Inflammatory macrophage treated with lipopolysaccharide for 4 hours (primary cell): ENCODE data around the gene VPS72.

Experiments
- DNase-seq: peaks from one replicate; pipeline ENCODE4 v3.0.0-alpha.2; 2020

The VPS72 gene

DNA sequence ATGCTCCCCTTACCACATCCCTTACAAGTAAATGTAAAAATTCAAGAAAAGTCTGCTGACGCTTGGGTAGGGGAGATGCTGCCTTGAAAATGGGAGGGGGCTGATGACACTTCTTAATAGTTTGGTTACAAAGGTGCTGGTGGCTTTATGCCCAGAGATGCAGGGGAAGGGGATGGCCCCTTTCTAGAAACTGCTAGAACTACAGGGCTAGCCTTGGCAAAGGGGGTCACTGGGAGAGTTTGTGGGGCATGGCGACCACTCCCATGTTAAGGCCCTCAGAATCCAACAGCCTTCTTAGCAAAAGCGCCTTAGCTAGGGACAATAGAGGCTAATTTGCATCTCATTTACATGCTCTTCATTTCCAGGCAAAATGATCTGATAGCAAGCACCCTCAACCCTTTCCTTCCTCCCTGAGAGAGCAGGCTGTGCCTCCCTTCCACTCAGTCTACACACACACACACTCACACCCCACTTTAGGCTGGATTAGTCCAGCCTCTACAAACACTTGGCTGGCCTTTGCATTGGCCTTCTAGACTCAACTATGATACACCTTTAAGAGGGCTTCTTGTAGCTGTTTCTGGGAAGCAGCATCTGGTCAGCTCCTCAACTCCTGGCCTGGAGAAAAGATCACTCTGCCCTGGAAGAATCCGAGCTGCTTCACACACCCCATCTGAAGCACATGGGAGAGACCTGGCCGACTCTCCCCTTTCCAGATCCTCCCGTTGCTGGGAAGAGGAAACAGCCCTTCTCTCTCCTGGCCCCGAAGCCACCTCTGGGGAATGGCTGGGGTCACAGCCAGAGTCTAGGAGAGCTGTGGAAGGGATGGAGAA, 45.3 kb downstream of the VPS72 start:
- DNase-seq, result no peak

DNA sequence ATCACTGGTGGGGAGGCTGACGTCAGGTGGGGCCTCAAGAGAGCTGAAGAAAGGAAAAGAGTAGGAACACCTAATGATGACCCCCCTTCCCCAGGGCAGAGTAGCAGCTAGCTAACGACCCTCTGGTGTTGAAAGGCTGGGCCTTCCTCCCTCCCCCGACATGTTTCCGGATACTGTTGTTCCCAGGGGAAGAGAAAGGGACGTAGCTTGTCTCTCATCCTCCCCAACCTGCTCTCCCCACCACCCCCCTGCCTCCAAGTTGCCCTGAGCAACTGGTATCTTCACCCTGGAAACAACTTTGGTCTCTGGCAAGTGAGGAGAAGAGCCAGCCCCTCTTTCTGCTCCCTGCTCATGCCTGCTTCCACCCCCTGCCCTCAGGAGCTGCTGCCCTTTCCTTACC, 46.0 kb downstream of the VPS72 start:
- DNase-seq, result no peak

DNA sequence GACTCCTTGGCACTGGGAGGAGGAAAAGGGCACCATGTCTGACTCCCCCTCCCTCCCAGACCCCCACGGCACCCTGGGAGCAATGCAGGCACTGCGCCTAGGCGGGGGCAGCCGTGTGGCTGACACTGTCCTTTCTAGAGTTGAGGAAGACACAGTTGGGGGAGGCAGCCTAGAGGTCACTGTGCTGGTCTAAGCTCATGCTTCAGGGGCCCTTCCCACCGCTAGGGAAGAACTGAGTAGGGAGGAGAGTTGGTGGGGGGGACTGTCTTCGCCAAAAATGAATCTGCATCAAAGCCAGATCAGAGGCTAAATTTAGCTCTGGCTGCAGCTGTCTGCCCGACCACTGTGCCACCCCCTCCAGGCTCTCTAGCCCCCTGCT, 47.0 kb downstream of the VPS72 start:
- no peak for DNase-seq

DNA sequence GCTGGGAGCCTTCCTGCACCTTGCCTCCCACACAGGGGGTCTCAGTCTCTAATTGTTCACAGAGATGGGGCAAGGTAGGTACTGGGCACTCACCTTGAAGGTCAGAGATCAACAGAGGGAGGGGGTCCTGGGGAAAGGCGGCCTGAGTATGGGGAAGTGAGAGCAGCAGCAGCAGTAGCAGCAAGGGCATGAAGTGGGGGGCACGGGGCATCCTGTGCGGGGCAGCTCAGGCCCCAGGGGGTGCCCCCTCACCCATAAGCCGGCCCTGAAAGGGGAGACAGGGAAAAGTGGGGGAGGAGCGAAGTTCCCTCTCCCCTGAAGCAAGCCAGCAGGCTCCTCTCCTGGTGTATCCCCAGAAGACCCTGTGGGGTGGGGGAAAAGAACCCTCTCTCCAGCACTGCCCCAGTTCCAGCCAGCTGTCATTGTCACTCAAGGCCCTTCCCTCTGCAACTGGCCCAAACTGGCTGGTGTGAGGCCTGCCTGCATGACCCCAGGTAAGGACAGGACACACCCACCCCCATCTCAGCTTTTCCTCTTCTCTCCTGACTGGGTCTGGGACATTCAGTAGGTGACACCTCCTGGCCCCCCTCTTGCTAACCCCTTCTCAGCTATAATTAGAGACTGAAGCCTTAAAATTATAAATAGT, 47.5 kb downstream of the VPS72 start:
- DNase-seq, result no peak

DNA sequence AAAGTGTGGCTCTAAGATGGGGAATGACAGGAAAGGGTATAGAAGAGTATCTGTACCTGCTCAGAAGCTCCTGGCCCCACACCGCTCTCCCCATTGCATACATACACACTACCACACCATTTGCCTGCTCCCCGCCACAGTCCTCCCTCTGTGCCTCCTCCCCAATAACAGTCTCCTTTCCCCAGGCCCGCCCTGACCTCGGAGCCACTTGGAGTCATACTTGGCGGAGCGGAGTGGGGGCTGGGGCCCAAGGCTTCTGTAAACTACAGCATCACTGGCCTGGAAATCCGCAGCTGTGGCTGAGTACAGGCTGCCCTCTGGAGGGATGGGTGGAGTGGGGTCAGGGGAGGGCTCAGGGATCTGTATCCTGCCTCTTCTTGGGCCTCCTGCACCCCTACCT, 52.2 kb downstream of the VPS72 start:
- no peak for DNase-seq

- DNase-seq, result no peak
Measured at GRCh38 chr1:151135433-151136385, 54.3 kb downstream of the VPS72 start.

- DNase-seq, result no peak
Measured at GRCh38 chr1:151134991-151135390, 55.0 kb downstream of the VPS72 start.

DNA sequence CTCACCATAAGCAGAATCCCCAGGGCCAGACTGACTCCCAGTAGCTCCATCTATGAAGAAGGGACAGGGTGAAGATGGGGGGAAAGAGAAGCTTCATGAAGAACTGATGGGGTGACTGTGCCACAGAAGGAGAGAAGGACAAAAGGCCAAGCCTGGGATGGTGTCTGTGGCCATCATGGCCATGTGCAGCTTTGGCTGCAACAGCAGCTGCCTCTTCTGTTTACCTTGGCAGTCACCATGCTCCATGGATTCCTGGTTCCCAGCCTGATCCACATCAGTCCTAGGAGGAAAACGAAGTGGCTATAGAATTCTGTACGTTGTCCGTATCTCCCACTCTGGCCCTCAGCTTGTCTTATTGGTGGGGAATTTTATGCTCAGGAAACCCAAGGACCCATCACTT, 55.6 kb downstream of the VPS72 start:
- no peak for DNase-seq

- no peak for DNase-seq
Measured at GRCh38 chr1:151133018-151133806, 56.8 kb downstream of the VPS72 start.

- no peak for DNase-seq
Measured at GRCh38 chr1:151132335-151133017, 57.5 kb downstream of the VPS72 start.

DNA sequence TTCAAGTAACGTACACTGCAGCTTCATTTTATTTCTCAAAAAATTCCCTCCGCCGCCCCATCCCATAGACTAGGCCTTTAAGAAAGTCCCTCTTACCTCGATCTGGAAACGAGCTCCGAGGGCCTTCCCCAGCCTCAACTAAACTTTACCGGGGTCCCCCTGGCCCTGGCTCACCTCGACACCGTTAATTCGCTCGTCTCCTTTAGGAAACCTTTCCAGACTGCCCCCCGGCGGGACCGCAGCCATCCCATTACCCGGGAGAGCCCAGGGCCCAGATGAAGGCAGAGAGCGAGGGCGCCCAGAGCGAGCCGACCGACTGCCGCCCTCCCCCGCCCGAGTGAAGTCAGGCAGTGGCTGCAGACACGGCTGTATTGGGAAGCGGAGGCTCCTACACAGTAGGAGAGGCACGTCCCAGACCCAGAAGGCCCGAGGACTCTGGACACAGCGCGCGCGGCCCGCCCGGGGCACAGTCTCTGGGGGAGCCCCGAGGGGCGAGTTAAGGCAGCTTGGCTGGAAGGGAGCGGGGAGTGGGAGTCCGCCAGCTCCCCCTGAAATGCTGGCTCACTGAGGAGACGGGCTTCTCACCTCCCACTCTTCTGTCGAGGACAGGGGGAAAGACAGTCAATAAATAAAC, 58.2 kb downstream of the VPS72 start:
- no peak for DNase-seq

GRCh38 chr1:151130987-151131586, 58.9 kb downstream of the VPS72 start:
- DNase-seq, result peak; percentile 52

DNA sequence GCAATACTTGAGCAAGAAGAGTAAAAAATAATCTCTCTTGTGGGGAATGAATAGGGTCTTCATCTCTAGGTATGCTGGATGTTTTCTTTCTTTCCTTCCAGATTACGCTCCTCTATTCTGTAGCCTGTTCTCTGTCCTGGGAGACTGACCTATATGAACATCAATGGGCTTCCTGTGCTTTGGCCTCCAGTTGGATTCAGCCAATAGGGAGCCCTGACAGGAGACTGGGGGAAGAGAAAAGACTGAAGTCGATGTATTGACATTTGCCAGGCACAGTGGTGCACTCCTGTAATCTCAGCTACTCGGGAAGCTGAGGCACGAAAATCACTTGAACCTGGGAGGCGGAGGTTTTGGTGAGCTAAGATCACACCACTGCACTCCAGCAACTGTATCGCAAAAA, 61.2 kb downstream of the VPS72 start:
- DNase-seq, result no peak
